PFSK-1 (cell line): Measurements from ENCODE around the gene COX7B2.

Experiments used
- FOXP2 ChIP-seq: optimal IDR thresholded peaks from 2 replicates; pipeline ENCODE3; 2011; ENCODE audit warnings: borderline replicate concordance, control low read depth, inconsistent platforms; ENCODE audit not compliant: insufficient read depth; ENCODE audit errors: extremely low read length, extremely low read depth
- POLR2AphosphoS5 ChIP-seq: IDR thresholded peaks from 2 replicates; pipeline ENCODE4 v1.6.1; 2012; ENCODE audit warnings: low read depth, mild to moderate bottlenecking, control low read depth, low read length, moderate library complexity
- REST ChIP-seq, 2 experiments: IDR thresholded peaks; 2 replicates each; pipeline versions ENCODE4 v1.6.1 to v1.8.0; 2011 to 2012; ENCODE audit warnings: low read depth in 2 of 2, low read length in 2 of 2, control low read depth in 1 of 2, inconsistent platforms in 1 of 2, mild to moderate bottlenecking in 1 of 2, moderate library complexity in 1 of 2; ENCODE audit not compliant: insufficient read depth in 1 of 2
- SIN3A ChIP-seq: IDR thresholded peaks from 2 replicates; pipeline ENCODE4 v1.6.1; 2012; ENCODE audit warnings: mild to moderate bottlenecking, low read length, moderate library complexity, borderline replicate concordance; ENCODE audit not compliant: insufficient read depth
- TAF1 ChIP-seq: IDR thresholded peaks from 2 replicates; pipeline ENCODE4 v1.6.1; 2012; ENCODE audit warnings: low read length, control low read depth, borderline replicate concordance; ENCODE audit not compliant: insufficient read depth

COX7B2 gene

GRCh38 chr4:46837639-46838038, 71.4 kb downstream of the COX7B2 start:
- TF ChIP-seq TAF1 (no peak), POLR2AphosphoS5 (no peak), REST (IDR thresholded peaks at IDR 0.05; ENCODE audit: insufficient read depth in 1 of 2, low read depth in 2 of 2, low read length in 2 of 2) (no peak), SIN3A (no peak), FOXP2 (no peak)

GRCh38 chr4:46836584-46836983, 72.5 kb downstream of the COX7B2 start:
- TF ChIP-seq SIN3A (no peak), POLR2AphosphoS5 (no peak), TAF1 (no peak), FOXP2 (no peak), REST (IDR thresholded peaks at IDR 0.05; ENCODE audit: insufficient read depth in 1 of 2, low read depth in 2 of 2, low read length in 2 of 2) (no peak)

- TF ChIP-seq REST (IDR thresholded peaks at IDR 0.05; ENCODE audit: insufficient read depth in 1 of 2, low read depth in 2 of 2, low read length in 2 of 2), result no peak
- no peak for TF ChIP-seq FOXP2
- no peak for TF ChIP-seq POLR2AphosphoS5
- no peak for TF ChIP-seq SIN3A
- no peak for TF ChIP-seq TAF1
Observed at GRCh38 chr4:46830971-46831454, 78.0 kb downstream of the COX7B2 start.

- TF ChIP-seq TAF1 (no peak), REST (IDR thresholded peaks at IDR 0.05; ENCODE audit: insufficient read depth in 1 of 2, low read depth in 2 of 2, low read length in 2 of 2) (no peak), FOXP2 (no peak), SIN3A (no peak), POLR2AphosphoS5 (no peak)
Observed at GRCh38 chr4:46820154-46820553, 88.9 kb downstream of the COX7B2 start.

GRCh38 chr4:46819095-46819494, 90.0 kb downstream of the COX7B2 start:
- TF ChIP-seq TAF1 (no peak), SIN3A (no peak), FOXP2 (no peak), REST (IDR thresholded peaks at IDR 0.05; ENCODE audit: insufficient read depth in 1 of 2, low read depth in 2 of 2, low read length in 2 of 2) (no peak), POLR2AphosphoS5 (no peak)
